HG03139 (cell line): ENCODE results near the gene MOGAT2.
"Not testable (repeated sequence)": the region's sequence is repeated elsewhere in the genome, so short reads cannot be mapped to it uniquely, and the experiment has no call there.

Source experiments
- ATAC-seq: cut with Tn5 transposase; IDR thresholded peaks from one replicate; pipeline ENCODE4 v1.9.1; 2021; ENCODE audit not compliant: unreplicated experiment

MOGAT2 gene

DNA sequence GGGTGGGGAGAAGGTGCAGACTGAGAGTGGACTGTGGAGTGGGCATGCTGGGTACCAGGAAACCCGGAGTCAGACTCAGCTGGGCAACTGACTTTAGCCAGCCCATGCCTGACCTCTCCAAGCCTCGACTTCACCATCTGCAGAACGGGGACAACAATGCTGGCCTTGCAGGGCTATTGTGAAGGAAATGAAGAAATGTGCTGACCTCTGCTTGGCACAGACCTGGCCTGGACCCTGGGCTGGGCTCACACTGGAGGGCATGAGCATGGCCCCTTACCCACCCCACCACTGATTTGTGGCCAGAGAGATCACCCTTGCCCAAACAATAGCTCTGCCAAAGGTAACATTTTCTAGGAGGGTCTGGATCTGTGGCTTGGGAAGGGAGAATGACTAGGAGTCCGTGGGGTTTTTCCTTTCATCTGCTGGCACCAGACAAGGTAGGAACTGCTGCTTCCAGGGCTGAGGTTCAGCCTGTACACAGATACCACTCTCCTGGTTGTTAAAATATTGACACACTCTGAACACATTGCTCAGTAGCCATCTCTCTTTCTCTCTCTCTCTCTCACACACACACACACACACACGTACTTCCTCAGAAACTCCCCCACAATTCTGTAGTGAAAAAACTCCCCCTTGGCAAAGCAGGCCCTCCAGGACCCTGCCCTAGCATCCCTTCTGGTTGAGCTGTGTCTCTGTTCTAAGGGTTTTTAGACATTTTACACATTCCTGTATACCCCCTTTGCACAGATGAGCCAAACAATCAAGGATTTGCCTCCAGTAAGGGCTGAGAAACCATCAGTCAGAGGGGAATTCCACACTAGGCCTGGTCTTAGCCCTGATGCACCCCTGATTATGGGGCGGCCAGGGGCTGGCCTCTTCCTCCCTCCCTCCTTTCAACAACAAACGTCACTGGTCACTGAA lies 1.0 kb downstream of the MOGAT2 start:
- ATAC-seq = no peak

DNA sequence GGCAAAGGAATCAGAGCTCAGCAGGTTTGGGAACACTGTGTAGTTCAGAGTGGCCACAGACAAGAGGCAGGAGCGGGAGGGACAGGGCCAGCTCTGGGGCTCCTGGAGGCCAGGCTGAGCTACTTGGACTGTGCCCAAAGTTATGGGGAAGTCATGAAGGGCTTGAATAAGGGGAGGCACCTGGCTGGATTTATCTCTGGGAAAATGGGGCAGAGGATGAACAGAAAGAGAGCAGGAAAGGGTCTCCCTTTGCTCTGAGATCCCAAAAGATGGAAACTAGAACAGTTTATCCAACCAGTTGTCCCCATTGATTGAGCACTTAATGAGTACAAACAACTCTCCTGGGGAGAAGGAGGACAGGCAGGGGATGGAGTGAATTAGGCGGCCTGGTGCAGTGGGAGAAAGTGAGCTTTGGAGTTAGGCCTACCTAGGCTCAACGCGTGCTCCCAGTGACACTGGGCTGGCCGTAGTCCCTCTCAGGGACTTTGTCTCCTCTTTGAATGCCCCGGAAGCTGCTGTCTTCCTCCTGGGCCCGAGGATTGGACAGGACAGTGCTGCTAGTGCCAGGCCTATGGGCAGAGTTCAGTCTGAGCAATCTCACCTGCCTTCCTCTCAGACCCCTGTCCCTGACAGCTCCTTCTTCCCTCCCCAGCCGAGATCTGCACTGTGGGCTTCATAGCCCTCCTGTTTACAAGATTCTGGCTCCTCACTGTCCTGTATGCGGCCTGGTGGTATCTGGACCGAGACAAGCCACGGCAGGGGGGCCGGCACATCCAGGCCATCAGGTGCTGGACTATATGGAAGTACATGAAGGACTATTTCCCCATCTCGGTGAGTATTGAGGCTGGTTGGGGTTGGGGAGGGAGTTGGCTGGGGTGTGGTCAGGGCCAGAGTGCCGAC lies 2.0 kb downstream of the MOGAT2 start:
- ATAC-seq = no peak

DNA sequence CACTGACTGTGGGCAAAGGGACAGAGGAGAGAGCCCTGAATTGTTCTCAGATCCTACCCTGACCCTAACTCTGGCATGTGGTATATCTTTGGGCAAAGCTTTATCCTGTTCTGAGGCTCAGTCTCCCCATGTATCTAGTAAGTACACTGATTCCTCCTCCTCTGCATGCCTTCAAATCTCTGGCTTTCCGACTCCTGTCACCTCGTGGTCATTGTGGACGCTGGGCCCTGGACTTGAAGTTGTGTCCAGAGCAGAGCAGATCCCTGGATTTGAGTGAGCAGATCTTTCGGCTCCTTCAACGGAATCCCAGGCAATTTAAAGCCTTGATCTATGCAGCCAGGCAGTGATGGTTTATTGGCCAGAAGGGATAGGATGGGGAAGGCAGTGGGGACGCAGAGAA lies 3.0 kb downstream of the MOGAT2 start:
- ATAC-seq = no peak

DNA sequence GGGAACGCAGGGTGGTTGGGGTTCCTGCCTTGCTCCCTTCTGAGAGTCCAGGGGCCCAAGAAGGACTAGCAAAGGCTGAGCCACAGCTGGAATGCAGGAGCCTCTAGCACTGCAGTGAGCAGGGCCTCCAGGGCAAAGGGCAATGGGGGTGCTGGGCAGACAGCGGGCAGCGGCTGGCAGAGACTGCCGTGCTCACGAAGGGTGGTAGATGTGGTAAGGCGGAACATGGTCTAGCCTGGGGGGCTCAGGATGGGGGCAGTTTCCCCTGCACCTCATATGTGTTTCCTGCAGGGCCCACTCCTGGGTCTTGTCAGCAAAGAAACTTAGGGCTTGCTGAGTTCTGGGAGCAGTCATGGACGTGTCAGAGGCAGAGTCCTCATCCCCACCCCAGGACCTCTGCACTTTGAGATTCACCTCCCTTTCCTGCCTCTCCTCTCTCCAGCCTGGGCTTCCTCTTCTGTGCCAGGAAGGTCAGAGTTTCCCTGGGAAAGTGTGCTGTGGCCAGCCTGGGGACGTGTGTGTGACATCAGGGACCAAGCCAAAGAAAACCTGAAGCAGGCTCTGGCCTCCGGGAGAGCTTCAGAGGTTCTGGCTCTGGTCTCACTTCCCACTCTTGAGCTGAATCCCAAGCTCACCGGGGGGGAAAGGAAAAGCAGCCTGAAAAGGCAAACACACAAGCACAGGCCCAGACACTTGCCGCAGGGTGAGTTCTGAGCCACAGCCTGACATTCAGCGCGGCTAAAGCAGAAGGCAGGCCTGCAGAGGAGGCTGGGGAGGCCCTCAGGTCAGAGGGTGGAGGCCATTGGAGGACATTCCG lies 4.4 kb downstream of the MOGAT2 start:
- no peak for ATAC-seq

GRCh38 chr11:75722669-75723042 lies 5.0 kb downstream of the MOGAT2 start:
- ATAC-seq = no peak

DNA sequence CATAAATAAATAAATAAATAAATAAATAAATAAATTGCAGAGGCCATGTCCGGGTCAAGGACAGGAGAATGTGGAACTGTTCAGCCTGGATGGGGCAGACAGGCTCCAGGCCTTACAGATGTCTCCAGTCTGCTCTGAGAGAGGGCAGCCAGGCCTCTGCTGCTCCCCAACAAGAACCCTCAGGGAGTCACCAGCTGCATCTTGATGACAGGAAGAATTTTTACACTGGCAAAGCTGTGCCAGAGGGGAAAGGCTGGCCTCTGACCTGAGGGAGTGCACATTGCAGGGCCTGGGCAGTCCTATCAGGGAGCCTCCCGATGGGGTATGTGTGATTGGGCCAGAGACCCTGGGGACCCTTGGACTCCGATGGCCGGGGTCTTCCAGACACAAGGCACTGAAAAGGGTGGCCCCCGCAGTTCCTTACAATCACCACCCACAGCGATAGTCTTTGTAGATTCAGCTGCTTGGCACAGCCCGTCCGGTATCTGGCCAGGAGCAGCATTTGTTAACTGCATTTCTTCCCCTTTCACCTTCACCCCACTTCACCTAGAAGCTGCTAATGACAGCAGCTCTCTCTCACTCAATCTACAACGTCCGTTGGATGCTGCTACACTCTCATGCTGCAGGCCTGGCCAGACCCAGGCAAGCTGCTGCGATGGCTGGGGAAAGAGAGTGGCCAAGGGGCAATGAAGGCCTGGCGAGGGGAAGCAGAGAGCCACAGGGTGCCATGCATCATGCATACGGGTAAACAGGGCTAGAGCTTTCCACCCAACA lies 8.1 kb downstream of the MOGAT2 start:
- ATAC-seq = no peak

DNA sequence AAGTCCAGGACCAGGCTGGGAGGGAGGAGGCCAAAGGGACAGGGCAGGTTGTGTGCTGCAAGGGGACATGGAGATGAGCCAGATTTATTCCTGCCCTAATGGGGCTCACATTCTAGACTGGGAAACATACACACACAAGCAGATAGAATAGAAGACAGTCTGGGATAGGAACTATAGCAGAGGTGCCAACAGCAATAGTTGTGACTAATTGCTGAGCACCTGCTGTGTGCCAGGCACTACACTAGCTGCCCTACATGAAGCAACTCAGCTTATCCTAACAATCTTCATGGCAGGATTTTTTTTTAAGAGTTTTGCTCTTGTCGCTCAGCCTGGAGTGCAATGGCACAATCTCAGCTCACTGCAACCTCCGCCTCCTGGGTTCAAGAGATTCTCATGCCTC lies 11.4 kb downstream of the MOGAT2 start:
- ATAC-seq = no peak

GRCh38 chr11:75731095-75731494 lies 13.5 kb downstream of the MOGAT2 start:
- ATAC-seq = no peak

DNA sequence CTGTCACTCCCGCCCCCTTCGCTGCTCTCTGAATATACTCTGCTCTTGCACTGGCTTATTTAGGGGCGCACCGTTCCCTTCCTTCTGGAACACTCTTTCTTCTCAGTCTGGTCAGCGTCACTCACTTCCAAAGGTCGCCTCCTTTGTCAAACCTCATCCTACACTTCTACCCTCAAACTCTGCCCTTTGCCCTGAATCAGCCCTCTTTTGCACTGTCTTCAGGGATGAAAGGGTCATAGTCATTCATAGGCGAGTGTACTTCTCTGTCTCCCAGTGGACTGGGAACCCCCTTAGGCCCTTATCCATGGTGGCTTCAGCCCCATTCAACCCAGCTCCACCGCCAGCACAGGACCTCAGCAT lies 15.4 kb downstream of the MOGAT2 start:
- ATAC-seq = no peak

DNA sequence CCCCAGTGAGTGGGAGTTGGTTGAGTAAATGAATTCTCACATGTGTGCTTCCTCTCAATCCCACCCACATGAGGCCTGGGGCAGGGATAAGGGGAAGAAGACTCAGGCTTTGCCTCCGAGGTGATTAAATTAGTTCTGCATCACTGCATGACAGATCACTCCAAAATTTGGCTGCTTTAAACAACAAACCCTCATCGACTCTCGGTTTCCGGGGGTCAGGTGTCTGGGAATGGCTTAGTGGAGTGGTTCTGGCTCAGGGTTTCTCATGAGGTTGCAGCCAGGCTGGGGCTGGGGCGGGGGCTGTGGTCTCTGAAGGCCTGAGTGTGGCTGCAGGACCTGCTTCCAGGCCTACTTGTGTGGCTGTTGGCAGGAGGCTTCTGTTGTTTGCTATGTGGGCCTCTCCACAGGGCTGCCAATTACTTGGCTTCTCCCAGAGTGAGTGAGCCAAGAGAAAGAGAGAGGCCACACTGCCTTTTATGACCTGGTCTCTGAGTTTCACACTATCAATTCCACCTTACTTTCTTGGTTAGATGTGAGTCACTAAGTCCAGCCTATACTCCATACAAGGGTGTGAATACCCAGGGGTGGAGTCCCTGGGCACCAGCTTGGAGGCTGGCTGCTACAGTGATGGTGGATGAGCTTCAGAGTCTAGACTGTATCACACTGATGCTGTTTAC lies 15.9 kb downstream of the MOGAT2 start:
- no peak for ATAC-seq

- no peak for ATAC-seq
These were observed 17.0 kb downstream of the MOGAT2 start for GRCh38 chr11:75734491-75735180.

DNA sequence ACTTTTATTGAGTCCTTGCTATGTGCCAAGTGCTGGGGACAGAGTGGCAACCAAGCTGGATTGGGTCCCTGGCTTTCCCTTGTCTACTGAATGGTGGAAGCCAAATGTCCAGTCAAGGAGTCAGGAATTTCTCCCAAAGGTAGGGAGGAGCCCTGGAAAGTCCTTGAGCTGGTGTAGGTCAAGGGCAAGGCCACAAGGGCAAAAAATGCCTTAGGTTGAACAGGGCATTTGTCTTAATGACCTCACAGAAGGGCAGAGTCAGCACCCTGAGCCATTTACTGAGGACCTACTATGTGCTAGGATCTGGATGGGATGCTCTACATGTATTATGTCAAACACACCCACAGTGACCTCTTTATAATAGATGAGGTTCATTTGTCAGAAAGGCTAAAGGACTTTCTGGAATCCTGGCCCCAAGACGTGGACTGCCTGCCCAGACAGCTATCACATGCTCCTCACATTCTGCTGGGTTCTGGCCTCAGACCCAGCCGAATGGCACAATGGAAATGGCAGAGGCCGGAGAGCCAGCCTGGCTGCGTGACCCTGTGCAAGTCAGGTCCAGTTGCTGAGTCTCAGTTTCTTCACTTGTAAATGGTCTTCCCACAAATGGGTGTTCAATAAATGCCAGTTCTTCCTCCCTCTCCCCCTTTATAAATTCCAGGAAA lies 17.7 kb downstream of the MOGAT2 start:
- ATAC-seq = no peak

GRCh38 chr11:75737314-75737713 lies 19.7 kb downstream of the MOGAT2 start:
- no peak for ATAC-seq

- ATAC-seq = no peak
These were observed 23.0 kb downstream of the MOGAT2 start for GRCh38 chr11:75740681-75741080.

GRCh38 chr11:75743159-75743558 lies 25.5 kb downstream of the MOGAT2 start:
- ATAC-seq = not testable (repeated sequence)

DNA sequence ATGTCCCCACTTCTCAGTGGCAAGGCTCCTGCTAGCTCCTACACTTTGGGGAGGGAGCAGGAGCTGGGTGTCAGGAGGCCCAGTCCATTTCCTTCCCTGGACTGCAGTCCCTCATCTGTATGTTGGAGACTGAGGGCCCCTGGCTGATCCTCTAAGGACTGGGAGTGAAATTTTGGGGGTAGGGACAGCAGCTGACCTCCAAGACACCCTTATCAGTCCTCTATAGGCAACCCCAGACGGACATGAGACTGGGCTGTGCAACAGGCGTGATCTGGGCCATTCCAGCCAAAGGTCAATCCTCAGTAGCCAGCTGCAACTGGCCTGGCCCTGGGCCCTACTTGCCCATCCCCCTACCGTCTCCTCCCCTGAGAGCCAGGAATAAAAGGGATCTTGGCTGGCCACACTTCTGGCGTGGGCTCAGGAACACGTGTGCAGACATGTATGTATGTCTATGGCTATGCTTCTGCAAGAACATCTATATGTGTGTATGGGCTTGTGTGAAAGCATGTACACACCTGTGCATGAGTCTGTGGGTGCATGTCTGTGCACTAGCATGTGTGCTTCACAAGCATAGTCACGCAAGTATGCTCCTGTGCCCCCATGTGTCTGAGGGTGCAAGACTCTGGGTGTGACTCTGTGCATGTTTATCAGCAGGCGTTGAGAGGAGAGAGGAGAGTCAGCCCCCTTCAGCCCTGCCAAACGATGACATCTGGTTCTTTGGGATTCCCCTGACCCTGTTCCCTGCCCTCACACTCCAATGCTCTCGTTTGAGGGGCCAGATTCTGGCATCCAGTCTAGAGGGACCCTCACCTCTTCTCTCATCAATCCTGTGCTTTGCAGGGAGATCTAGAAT lies 26.3 kb downstream of the MOGAT2 start:
- ATAC-seq = no peak

GRCh38 chr11:75745807-75746206 lies 28.2 kb downstream of the MOGAT2 start:
- no peak for ATAC-seq
